HT1080 (cell line): ENCODE data around the gene CCDC201. TPM values are rescaled to one million over a fixed set of nuclear protein-coding genes. Genes with fewer than 3 reads are reported as not detected.

Source experiments
- DNase-seq: peaks from one replicate; pipeline ENCODE4 v3.0.0-alpha.2; 2015; ENCODE audit warnings: low read depth
- polyA plus RNA-seq, 2 experiments: library from polyadenylated mRNA; depleted of rRNA; stranded (reverse); fragments of >200 nt; gene quantifications; 2 replicates each; pipeline ENCODE4 v1.2.3, GENCODE V29; 2015
- total RNA-seq: library from RNA; depleted of rRNA; stranded (reverse); fragments of >200 nt; shearing (Covaris generic); gene quantifications from 2 replicates; pipeline ENCODE4 v1.2.3, GENCODE V29; 2014; rRNA removed

CCDC201 gene, protein sequence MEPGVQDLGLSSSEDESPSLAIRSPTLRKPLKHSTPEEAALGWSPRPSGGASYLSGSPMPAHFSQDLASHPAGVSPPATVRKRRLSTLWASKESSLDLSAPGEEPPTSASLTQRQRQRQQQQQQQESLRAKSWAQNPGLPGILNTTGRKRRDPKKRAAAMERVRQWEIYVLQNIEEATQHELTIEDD
- not detected in 2 replicates for total RNA-seq
- 0.01 and 0.03 TPM in 2 replicates for polyA plus RNA-seq (2015; cell fraction: cytosol; rRNA removed)
- polyA plus RNA-seq (2015; cell fraction: nucleus; rRNA removed), result not detected in 2 replicates

DNA sequence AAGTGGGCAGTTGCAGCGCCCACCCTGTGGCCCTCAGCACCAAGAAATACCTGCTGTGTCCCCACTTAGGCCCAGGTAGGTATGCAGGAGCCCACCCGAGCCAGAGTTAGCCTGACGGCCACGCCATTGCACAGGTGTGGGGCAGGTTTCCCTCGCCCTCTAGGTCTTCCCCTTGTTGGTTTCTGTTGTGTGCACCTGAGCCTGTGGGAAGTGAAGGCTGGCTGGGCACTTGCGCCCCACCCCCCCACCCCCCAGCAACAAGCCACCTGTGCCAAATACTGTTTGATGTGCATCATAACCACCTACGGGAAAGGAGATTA, at the start of gene CCDC201:
Gene CCDC201, minus strand, starts transcription at position 48 of the 320 bp plus-strand sequence. CDS start 75 bp downstream, outside the sequence.
- no peak for DNase-seq

DNA sequence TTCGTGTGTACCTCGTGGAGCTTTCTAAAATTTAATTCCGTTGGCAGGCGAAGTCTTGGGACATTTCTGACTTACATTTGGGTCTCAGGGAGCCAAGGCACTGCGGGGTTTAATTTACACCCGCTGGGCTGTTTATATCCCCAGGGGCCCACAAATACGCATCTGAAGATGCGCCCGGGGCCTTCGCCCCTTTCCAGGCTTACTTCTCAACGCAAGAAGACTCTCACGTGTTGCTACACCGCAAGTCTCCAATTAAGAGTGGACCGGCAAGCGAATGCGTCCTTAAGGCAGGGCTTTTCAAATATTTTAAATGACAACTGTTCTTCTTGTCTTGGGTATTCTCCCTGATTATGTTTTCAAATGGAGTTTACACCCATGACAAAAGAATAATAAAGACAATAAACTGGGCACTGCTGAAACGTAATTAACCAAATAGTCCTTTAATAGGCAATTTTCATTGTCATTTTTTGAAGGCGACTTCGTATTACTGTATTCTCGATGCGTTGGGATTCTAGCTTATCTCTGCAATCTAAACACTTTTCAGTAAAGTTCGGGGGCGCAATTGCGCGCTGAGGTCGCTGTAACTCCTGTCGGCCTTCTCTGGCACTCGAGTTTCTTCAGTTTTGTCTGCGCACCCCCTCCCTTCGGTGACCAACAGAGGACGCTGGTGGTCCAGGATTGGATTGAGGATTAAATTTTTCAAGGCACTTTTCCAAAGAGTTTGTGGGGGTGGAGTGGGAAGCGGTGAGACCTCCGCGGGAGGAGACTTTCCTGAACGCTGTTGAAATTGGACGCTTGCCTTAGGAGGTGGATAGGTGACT, 49.0 kb upstream of the CCDC201 start:
- DNase-seq, result no peak

DNA sequence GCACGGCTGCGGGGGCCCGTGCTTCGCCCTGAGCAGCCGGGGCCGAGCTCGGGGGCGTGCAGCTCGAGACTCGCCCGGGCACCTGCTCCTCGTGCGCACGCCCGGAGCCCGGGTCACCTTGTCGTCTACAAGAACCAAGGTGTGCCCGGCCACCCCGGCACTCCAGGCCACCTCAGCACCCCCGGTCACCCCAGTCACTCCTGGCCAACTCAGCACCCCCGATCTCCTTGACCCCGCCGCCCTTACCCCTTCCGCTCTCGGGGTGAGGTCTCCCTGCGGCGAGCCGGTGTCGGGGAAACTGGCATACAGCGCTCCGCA, 48.5 kb upstream of the CCDC201 start:
- no peak for DNase-seq

DNA sequence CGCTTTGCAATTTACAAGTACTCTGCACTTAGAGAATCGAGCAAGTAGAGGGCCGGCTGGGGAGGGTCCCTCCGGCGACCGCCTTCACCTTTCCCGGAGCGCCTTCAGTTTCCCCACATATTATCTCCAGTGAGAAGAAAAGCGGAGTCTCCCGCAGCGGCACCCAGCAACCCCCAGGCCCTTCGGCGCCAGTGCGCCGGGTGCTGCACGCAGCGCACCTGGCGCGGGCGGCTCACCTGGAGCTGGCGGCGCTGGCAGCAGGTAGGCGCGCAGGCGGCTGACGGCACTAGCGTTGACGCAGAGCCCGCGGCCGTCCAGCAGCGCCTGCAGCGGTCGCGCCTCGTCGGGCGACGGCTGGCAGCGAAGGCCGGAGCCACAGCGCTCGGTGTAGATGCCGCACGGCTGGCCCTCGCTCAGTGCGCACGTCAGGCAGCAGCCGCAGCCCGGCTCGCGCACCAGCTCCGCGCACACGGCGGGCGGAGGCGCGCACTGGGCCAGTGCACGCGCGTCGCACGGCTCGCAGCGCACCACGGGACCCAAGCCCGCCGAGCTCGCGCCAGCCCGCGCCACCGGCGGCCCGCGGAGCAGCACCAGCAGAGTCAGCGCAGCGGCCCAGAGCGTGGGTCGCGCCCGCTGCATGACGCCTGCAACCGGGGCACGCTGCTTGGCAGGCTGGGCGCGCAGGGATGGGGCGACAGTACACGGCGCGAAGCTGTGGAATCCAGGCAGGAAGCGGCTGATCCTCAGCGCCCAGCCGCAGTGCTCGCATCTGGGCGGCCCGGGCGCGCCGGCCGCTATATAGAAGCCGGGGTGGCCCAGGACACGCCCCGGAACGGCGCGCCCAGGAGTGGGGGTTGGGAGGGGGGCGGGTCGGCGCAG, 47.9 kb upstream of the CCDC201 start, which contains the start of gene IGFBP3:
Gene IGFBP3, minus strand, starts transcription at position 771 of the 879 bp plus-strand sequence. Its CDS starts 132 bp downstream, at position 639.
- DNase-seq, result no peak

DNA sequence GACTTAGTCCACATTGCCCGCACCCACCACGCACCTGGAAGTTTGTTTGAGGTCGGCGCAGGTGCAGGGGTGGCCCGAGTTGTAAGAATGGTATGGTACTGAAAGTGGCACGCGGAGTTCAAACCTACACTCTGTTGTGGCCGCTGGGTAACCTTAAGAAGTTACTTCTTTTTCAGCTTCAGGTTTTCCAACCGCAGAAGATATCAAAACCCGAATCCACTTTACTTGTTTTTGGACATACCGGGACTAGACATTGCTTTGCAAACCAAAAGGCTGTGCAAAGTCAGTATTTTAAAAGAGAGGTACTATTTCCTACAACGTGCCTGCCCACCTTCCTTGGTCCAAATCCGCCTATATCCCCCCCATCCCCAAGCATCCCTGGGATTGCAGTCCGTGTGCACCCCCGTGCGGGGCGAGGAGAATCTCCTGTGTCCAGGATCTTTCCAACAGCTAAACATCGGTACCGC, 47.1 kb upstream of the CCDC201 start:
- no peak for DNase-seq

DNA sequence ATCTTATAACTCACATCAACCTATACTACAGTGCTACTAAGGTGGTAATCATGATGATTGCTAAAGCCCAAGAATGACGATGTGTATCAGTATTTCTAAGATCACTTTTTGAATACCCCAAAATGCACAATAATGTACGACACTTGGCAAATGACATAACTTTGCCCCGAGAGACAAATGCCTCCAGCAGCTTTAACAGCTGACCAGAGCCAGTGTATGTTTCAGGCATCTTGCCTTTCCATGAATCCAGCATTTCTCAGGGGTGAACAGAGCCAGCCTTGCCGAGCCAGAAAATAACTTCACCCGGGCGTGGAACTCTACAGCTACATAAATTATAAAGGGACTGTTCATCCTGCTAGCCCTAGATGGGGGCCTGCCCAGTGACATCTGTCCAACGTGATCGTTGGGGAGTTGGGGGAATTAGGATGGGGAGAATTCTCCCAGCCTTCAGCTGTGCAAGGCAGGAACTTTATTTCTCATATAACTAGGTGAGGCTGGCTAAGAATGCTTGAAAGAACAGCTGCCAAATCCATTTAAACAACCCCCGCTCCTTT, 46.4 kb upstream of the CCDC201 start:
- no peak for DNase-seq

DNA sequence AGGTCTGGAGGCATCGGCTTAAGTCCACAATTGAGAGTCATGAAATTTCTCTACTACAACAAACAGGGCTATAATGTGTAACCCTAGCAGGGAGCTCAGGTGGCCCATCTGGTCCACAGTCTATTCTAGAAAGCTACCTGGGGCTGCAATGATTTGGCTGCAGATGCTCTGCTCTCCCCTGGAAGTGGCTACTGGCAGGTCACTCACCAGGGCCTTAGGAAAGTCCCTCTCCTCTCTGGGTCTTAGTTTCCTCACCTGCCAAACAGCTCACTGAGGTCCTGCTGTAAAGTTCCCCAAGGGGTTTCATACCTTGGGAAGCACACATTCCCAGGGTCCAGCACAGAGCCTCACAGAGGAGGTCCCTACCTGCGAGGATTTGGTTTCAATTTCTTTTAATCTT, 45.7 kb upstream of the CCDC201 start:
- no peak for DNase-seq

DNA sequence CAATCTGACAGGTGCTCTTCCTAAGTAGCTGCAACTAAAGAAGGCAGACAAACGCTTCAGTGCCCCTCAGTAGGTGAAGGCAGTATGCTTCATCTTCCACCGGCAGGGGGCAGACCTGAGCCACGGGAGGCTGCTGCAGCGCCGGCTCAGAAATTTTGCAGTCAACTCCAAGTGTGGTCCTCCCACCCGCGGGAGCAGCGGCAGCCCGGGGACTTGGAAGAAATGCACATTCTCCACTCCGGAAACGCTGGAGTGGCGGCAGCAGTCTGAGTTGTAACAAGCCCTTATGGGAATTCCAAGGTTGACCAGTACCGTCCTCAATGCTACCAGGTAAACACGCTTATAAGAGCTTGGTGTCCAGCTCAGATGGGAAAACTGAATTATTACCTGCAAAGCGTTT, 44.8 kb upstream of the CCDC201 start:
- peak; percentile 61 for DNase-seq

DNA sequence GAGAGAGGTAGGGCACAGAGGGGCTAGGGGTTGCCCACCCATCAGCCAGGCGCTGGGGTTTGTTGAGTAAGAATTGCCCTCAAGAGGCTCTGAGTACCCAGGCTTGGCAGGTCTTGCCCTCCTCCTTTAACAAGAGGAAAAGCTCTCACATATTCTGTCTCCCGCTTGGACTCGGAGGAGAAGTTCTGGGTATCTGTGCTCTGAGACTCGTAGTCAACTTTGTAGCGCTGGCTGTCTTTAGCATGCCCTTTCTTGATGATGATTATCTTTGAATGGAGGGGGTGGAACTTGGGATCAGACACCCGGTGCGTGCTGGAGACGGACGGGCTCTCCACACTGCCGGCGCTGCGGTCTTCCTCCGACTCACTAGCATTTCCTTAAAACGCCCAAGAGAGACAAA, 44.2 kb upstream of the CCDC201 start:
- no peak for DNase-seq

DNA sequence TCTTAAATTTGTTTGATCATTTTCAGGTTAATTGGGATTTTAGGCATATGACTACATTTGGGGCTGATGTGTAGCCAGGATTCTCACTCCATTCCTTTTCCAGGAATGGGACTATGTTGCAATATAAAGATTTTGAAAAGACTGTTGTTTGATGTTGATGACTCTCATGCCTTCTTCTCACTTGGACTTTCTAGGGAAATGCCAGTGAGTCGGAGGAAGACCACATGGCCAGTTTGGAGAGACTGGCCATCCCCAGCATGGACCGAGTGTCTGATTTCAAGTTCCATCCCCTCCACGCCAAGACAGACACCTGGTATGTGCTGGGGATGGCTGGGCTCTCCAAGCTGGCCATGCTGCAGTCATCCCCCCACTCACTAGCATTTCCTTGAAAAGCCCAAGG, 42.7 kb upstream of the CCDC201 start:
- peak; percentile 30 for DNase-seq

DNA sequence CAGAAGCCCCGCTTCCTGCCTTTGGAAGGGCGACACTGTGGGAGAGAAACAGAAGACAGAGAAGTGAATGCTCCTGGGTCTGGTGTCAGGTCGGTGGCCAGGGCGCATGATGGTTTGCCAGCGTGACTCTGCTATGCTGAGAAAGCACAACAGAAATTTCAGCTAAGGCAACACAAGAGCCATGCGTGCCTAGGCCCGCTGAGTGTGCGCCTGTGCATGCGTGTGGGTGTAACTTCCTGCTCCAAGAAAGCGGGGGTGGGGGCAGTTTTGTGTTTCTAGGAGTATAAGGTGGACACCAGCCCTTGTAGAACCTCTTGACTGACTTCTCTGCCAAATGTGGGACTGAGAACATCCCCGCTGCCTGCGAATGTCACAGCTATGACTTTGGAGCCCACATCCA, 42.0 kb upstream of the CCDC201 start:
- no peak for DNase-seq

DNA sequence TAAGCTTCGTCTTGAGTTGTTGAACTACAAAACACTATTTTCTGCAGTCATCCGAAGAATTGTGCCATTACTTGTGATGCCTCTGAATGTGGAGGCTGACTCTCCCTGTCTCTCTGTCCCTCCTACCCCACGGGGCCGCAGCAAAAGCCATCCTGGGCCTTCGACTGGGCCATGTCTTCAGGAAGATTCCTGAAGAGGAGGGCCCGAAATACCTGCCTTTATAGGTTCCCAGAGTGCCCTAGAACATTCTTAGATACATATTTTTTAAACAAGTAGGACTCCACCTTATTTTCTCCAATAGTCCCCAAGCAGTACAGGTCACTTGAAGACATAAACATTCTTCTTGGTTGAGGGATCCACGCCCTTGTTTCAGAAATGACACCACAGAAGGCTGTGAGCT, 40.1 kb upstream of the CCDC201 start:
- DNase-seq, result no peak

DNA sequence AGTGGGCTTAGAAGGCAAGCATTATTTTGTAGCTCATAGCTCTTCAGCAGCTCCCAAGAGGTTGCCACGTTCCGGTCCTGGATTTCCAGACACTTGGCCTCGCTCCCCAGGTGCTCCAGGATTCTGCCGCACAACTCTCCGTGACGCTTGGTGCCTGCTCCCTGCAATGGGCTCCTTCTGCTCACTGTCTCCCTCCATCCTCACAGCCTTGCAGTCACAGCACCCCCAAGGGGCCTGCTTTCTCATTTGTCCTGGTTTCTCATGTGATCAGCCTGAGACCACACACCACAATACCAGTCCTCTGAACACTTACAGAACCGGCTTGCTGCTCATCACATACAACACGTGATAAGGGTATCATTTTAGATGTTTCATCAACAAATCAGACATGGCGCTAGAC, 38.4 kb upstream of the CCDC201 start:
- DNase-seq, result no peak

DNA sequence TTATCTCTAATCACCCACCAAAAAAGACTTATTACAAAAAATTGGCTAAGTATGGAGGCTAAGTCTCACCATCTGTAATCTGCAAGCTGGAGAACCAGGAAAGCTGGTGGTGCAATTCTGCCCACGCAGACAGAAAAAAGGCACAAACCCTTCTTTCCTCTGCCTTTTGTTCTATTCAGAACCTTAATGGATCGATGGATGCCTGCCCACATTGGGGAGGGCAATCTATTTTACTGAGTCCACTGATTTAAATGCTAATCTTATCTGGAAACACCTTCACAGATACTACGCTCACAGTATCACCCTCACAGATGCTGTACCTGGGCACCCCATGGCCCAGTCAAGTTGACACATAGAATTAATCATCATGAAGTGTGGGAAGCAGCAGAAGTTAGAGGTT, 38.0 kb upstream of the CCDC201 start:
- DNase-seq, result no peak

DNA sequence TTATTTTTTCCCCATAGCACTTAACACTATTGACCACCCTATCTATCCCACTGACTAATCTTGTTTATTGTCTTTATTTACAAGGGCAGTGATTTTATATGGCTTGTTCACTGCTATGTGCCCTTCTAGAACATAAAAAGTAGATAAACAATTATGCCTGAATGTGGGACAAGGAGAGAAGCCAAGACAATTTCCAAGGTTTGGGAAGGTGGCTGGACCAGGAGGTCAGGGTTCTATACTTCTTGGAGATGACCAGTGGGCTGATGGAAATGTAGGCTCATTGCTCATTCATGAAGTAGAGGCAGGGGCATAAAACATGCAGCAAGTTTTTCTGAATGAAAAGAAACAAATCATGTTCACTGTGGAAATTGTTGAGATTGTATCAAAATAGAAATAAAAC, 36.7 kb upstream of the CCDC201 start:
- no peak for DNase-seq

DNA sequence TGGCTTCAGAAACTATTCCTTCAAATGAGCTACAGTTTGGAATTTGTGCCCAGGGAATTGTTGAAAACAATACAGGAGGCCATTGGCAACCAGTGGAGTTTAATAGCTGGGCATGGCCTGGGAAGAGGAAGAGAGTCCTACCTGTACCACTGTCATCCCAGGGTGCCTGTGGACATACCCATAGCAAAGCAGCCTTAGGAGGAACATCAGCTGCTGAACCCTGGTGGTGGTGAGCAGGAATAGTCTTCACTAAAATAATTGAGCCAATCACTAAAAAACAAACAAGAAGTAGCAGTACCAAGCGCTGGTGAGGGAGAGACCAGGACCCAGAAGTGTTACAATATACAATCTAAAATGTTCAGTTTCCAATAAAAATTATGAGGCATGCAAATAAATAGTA, 29.9 kb upstream of the CCDC201 start:
- DNase-seq, result no peak

DNA sequence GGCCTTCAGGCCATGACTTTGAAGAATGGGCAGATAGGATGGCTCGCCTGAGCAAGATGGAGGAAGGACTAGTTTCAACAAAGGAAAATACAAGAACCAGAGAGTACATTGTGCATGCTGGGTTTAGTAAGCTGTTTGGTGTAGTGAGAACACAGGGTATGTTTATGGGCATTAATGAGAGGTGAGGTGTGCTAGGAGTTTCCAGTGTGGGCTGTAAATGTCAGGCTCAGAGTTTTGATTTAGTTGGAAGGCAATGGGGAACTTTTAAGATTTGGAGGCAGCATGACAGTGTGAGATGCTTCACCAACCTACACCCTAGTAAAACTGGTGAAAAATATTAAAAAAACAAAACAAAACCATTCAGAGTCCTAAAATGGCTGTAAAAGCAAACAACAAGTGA, 28.7 kb upstream of the CCDC201 start:
- no peak for DNase-seq

DNA sequence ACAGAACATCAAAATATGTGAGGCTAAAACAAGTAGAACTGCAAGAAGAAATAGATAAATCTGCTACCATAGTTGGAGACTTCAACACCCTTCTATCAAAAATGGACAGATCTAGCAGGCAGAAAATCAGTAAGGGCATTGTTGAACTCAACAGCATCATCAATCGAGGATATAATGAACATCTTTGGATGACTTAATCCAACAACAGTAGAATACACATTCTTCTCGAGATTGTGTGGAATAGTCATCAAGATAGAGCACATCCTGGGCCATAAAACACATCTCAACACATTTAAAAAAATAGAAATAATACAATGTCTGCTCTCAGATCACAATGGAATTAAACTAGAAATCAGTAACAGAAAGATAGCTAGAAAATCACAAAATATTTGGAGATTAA, 25.3 kb upstream of the CCDC201 start:
- peak; percentile 70 for DNase-seq

DNA sequence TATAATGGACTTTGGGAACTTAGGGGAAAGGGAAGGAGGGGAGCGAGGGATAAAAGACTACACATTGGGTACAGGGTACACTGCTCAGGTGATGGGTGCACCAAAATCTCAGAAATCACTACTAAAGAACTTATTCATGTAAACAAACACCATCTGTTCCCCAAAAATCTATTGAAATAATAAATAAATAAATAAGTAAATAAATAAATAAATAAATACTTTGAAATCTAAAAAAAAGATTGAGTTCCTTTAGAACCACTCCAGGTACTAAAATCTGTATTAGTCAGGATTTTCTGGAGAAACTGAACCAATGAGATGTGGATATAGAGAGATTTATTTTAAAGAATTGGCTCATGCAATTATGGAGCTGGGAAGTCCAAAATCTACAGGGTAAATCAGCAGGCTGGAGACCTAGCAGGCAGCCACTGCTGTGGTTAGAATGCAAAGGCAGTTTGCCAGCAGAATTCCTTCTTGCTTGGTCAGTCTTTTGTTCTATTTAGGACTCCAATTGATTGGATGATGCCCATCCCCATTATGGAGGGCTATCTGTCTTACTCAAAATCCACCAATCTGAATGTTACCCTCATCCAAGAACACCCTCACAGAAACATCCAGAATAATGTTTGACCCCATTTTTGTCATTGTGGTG, 24.3 kb upstream of the CCDC201 start:
- DNase-seq, result peak; percentile 87

DNA sequence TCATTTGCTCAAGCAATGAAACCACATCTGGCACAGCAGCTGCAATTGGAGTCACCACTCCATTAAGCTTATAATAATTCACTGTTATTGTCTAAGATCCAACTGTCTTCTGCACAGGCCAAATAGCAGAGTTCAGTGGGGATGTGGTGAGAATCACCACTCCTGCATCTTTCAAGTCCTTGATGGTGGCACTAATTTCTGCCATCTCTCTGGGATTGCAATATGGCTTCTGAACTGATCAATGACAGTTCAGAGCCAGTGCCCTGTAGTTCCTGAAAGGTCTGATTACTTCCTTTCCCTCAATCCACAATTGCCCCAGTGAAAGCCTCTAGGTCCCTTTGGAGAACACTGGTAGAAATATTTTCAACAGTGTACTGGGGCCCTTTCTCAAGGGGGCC, 21.8 kb upstream of the CCDC201 start:
- no peak for DNase-seq
